GM19023 (cell line): ENCODE results near the gene METTL15.
A peak's percentile ranks its signal among the peaks of the same experiment; 100 is the strongest.
"Not testable (repeated sequence)": the region's sequence is repeated elsewhere in the genome, so short reads cannot be mapped to it uniquely, and the experiment has no call there.

ENCODE experiments used
- ATAC-seq: cut with Tn5 transposase; IDR thresholded peaks from one replicate; pipeline ENCODE4 v1.9.1; 2021; ENCODE audit warnings: mild to moderate bottlenecking, moderate library complexity; ENCODE audit not compliant: unreplicated experiment

The METTL15 gene

GRCh38 chr11:28170759-28171158 is 62.6 kb downstream of the METTL15 start:
- ATAC-seq = no peak

GRCh38 chr11:28176351-28176750 is 68.2 kb downstream of the METTL15 start:
- ATAC-seq = no peak

- no peak for ATAC-seq
Observed at GRCh38 chr11:28195449-28195848, 87.3 kb downstream of the METTL15 start.

- ATAC-seq = no peak
Observed at GRCh38 chr11:28209906-28210305, 101.7 kb downstream of the METTL15 start.

GRCh38 chr11:28222063-28222462 is 113.9 kb downstream of the METTL15 start:
- not testable (repeated sequence) for ATAC-seq

GRCh38 chr11:28223577-28223976 is 115.4 kb downstream of the METTL15 start:
- ATAC-seq = no peak

GRCh38 chr11:28223994-28224393 is 115.8 kb downstream of the METTL15 start:
- ATAC-seq = no peak

GRCh38 chr11:28227460-28227859 is 119.3 kb downstream of the METTL15 start:
- no peak for ATAC-seq

- ATAC-seq = no peak
Observed at GRCh38 chr11:28228196-28228895, 120.2 kb downstream of the METTL15 start.

GRCh38 chr11:28231475-28231874 is 123.3 kb downstream of the METTL15 start:
- ATAC-seq = no peak

GRCh38 chr11:28232649-28233048 is 124.5 kb downstream of the METTL15 start:
- ATAC-seq = no peak

- no peak for ATAC-seq
Observed at GRCh38 chr11:28241760-28242159, 133.6 kb downstream of the METTL15 start.

- no peak for ATAC-seq
Observed at GRCh38 chr11:28242596-28242995, 134.4 kb downstream of the METTL15 start.

- no peak for ATAC-seq
Observed at GRCh38 chr11:28243061-28243460, 134.9 kb downstream of the METTL15 start.

GRCh38 chr11:28243581-28243980 is 135.4 kb downstream of the METTL15 start:
- no peak for ATAC-seq

GRCh38 chr11:28245131-28245530 is 136.9 kb downstream of the METTL15 start:
- no peak for ATAC-seq

GRCh38 chr11:28250192-28250591 is 142.0 kb downstream of the METTL15 start:
- no peak for ATAC-seq

GRCh38 chr11:28251257-28251656 is 143.1 kb downstream of the METTL15 start:
- ATAC-seq = no peak

GRCh38 chr11:28257761-28258160 is 149.6 kb downstream of the METTL15 start:
- no peak for ATAC-seq

- peak; percentile 64 for ATAC-seq
Observed at GRCh38 chr11:28259177-28259843, 151.1 kb downstream of the METTL15 start.

GRCh38 chr11:28268925-28269324 is 160.7 kb downstream of the METTL15 start:
- no peak for ATAC-seq

- no peak for ATAC-seq
Observed at GRCh38 chr11:28269586-28269985, 161.4 kb downstream of the METTL15 start.

- not testable (repeated sequence) for ATAC-seq
Observed at GRCh38 chr11:28272247-28272646, 164.1 kb downstream of the METTL15 start.
